Heart right ventricle (tissue), 16 donors: ENCODE measurements around the gene AMIGO3. TPM values are rescaled to one million over a fixed set of nuclear protein-coding genes. Genes with fewer than 3 reads are reported as not detected.

Source experiments
- ATAC-seq, 8 donors: fragments of 200-7000 bp; cut with Tn5 transposase; one replicate each; pipeline ENCODE4 v1.9.1; 2020; ENCODE audit warnings: mild to moderate bottlenecking in 8 of 8, moderate library complexity in 8 of 8, moderate number of reproducible peaks in 1 of 8
- DNase-seq, 2 donors: peaks; one replicate each; pipeline ENCODE4 v3.0.0-alpha.2; 2020
- H3K27ac ChIP-seq, 10 donors: fragments of 200-600 bp; sonication (generic) in 2 of 10; one replicate each; pipeline versions ENCODE4 v1.5.0 to v1.8.0; 2020 to 2022; ENCODE audit warnings: mild to moderate bottlenecking in 3 of 10
- H3K27me3 ChIP-seq, 7 donors: fragments of 200-600 bp; one replicate each; pipeline ENCODE4 v1.8.0; 2021 to 2022; ENCODE audit warnings: mild to moderate bottlenecking in 2 of 7
- H3K36me3 ChIP-seq, 9 donors: fragments of 200-600 bp; sonication (generic) in 1 of 9; one replicate each; pipeline versions ENCODE4 v1.5.0 to v1.8.0; 2020 to 2022; ENCODE audit warnings: mild to moderate bottlenecking in 2 of 9
- H3K4me1 ChIP-seq, 9 donors: fragments of 200-600 bp; sonication (generic) in 1 of 9; one replicate each; pipeline versions ENCODE4 v1.5.0 to v1.8.0; 2020 to 2022; ENCODE audit warnings: mild to moderate bottlenecking in 4 of 9
- H3K4me3 ChIP-seq, 10 donors: fragments of 200-600 bp; sonication (generic) in 2 of 10; one replicate each; pipeline versions ENCODE4 v1.5.0 to v1.8.0; 2020 to 2022; ENCODE audit warnings: mild to moderate bottlenecking in 7 of 10, moderate library complexity in 2 of 10
- H3K9me3 ChIP-seq, 11 donors: fragments of 200-600 bp in 10 of 11; sonication (generic) in 2 of 11; one replicate each; pipeline versions ENCODE4 v1.5.0 to v1.8.0; 2013 to 2022; ENCODE audit warnings: mild to moderate bottlenecking in 2 of 11, control low read depth in 1 of 11, moderate library complexity in 1 of 11
- CTCF ChIP-seq, 9 donors: fragments of 200-600 bp; sonication (generic) in 2 of 9; IDR thresholded peaks; one replicate each; pipeline versions ENCODE4 v1.5.0 to v1.8.0; 2021 to 2022; ENCODE audit warnings: antibody characterized with exemption in 9 of 9, mild to moderate bottlenecking in 5 of 9, moderate library complexity in 1 of 9
- WGBS, 2 donors: extraction: QIAGEN DNeasy Blood & Tissue Kit; methylation state at CpG; one replicate each; pipeline ENCODE4 v1.1.7; 2013; ENCODE audit warnings: inconsistent platforms in 1 of 2; 5-methylcytosine and 5-hydroxymethylcytosine counted together
- intact Hi-C, 10 donors: fragments of 100-400 bp; cut with DNase I; formaldehyde crosslinking; loops; one replicate each; pipeline versions ENCODE4 v1.11.1 to v1.14.2; 2022
- polyA plus RNA-seq, 2 donors: library from polyadenylated mRNA; stranded (reverse); fragments of 200-250 nt; gene quantifications; one replicate each; pipeline ENCODE4 v1.2.3, GENCODE V29; 2013
- total RNA-seq, 10 donors: library from RNA; stranded (reverse); fragmentation: NEBNext Ultra II Directional in 3 of 10; extraction: Animal tissue kit (Norgen Biotek cat#: 25700) in 3 of 10; gene quantifications; one replicate each; pipeline versions ENCODE4 v1.2.1 to v1.2.4, GENCODE V29; 2021 to 2023
- donor health status: Arrhythmogenic right ventricular cardiomyopathy.
- donor health status: ischemic (EF 13 %, LVEDD 7.1; RV severe dilation, severe dysfunction).
- donor health status: healthy with polysubstance abuse.
- donor health status: DM: no; HTN: yes; CAD: no.
- donor health status: DM: no; HTN: no; CAD: no.
- donor health status: ischemic (EF 25% LVEDD 6.9; RV normal size, moderate dysfunction).
- donor health status: ischemic (EF 25% LVEDD 5.7; RV mildly dilated, moderate dysfunction).
- donor health status: healthy.
- donor health status: DM: yes; HTN: yes; CAD: no.
- donor health status: Ischemic cardiomyopathy.
- donor health status: ischemic (EF 35%, LVEDD 5.7; RV mildly dilated, moderate dysfunction).
- donor health status: nonischemic (EF 11% LVEDD 7.7; RV severe dilation, severe dysfunction).
- donor health status: DM: yes; HTN: yes; CAD: no.
- donor health status: PGD.
- donor health status: ischemic (EF 29% LVEDD 5.4; RV normal size, mild dysfunction).
- donor health status: nonischemic (EF 23%, LVEDD 6.1; RV moderate dilation, normal function).

The AMIGO3 gene
- total and polyA plus RNA-seq, 12 donors: 0.09 to 2.1 (median 0.97) TPM; not detected in 8

DNA sequence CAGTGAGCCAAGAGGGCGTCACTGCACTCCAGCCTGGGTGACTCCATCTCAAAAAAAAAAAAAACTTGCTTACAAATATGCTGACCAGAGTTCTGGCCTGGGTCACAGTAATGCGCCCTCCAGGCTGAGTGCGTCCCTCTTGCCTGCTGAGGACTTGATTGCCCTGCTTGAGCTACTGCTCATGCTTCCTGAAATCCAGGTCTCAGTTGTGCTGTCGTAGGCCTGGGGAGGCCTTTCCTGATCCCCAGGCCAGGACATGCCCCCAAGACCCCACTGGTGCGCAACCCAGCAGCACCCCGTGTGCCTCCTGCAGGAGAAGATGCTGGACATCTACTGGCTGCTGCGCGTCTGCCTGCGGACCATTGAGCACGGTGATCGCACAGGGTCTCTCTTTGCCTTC is 7.3 kb downstream of the AMIGO3 start:
- Histone ChIP-seq H3K4me3 (no peak overlapping the region), H3K36me3 (peaks cover 0 to 81% (median 8%) of the 10 kb centered on the region in 9 donors), H3K27me3 (no peaks in the 10 kb centered on the region), H3K4me1 (no peaks in the 10 kb centered on the region), H3K27ac (no peak overlapping the region), H3K9me3 (no peaks in the 10 kb centered on the region)
- DNase-seq (no peak), ATAC-seq (no peak)
- no peak for TF ChIP-seq CTCF (IDR thresholded peaks at IDR 0.05)
- intact Hi-C loops: no loop called here
- WGBS, 2 donors: 92 to 96% methylated on average over 11 of the region's 11 CpGs

- 91 to 93% methylated on average over 5 of the region's 5 CpGs for WGBS, 2 donors
- H3K4me3 ChIP-seq: no peak overlapping the region
Measured at GRCh38 chr3:49711489-49711888, 8.0 kb downstream of the AMIGO3 start.

GRCh38 chr3:49709852-49710251 is 9.6 kb downstream of the AMIGO3 start:
- Histone ChIP-seq H3K36me3 (peaks cover 0 to 82% (median 17%) of the 10 kb centered on the region in 9 donors), H3K9me3 (no peaks in the 10 kb centered on the region), H3K27me3 (no peaks in the 10 kb centered on the region), H3K27ac (no peak overlapping the region), H3K4me3 (no peak overlapping the region), H3K4me1 (no peaks in the 10 kb centered on the region)
- 91 to 97% methylated on average over 8 of the region's 8 CpGs for WGBS, 2 donors
- ATAC-seq (no peak), DNase-seq (no peak)
- intact Hi-C loops: loop anchor here in 5 of 10 donors (10.0 kb wide), 3 partner anchors 135 to 205 kb away; partner anchors contain the start of gene MST1R (in 3 of the 5)
- no peak for TF ChIP-seq CTCF (IDR thresholded peaks at IDR 0.05)

More at GRCh38 chr3:49711489-49711888, 8.0 kb downstream of the AMIGO3 start:
- intact Hi-C loops: no loop called here
- Histone ChIP-seq H3K27me3 (no peaks in the 10 kb centered on the region), H3K36me3 (peaks cover 0 to 82% (median 8%) of the 10 kb centered on the region in 9 donors), H3K27ac (no peak overlapping the region), H3K9me3 (no peaks in the 10 kb centered on the region), H3K4me1 (no peaks in the 10 kb centered on the region)
- ATAC-seq: no peak
- TF ChIP-seq CTCF (IDR thresholded peaks at IDR 0.05): no peak
- no peak for DNase-seq

GRCh38 chr3:49707113-49707480 is 12.4 kb downstream of the AMIGO3 start:
- WGBS, 2 donors: 68 to 77% methylated on average over 4 of the region's 4 CpGs
- Histone ChIP-seq H3K27me3 (no peaks in the 10 kb centered on the region), H3K36me3 (peaks cover 0 to 80% (median 19%) of the 10 kb centered on the region in 9 donors), H3K27ac (no peak overlapping the region), H3K4me1 (peaks cover 0 to 5% (median 0%) of the 10 kb centered on the region in 9 donors), H3K9me3 (no peaks in the 10 kb centered on the region), H3K4me3 (no peak overlapping the region)
- no peak for ATAC-seq
- intact Hi-C loops: loop anchor here in 5 of 10 donors (10.0 kb wide), 3 partner anchors 138 to 208 kb away; partner anchors contain the start of gene MST1R (in 3 of the 5)
- DNase-seq: no peak
- no peak for TF ChIP-seq CTCF (IDR thresholded peaks at IDR 0.05)
